ENCODE measurements around the gene PTPRG. TPM values are rescaled to one million over a fixed set of nuclear protein-coding genes. Genes with fewer than 3 reads are reported as not detected.

The PTPRG gene
- total and polyA plus RNA-seq, 12 donors: 6.3 to 119 (median 72.2) TPM

DNA sequence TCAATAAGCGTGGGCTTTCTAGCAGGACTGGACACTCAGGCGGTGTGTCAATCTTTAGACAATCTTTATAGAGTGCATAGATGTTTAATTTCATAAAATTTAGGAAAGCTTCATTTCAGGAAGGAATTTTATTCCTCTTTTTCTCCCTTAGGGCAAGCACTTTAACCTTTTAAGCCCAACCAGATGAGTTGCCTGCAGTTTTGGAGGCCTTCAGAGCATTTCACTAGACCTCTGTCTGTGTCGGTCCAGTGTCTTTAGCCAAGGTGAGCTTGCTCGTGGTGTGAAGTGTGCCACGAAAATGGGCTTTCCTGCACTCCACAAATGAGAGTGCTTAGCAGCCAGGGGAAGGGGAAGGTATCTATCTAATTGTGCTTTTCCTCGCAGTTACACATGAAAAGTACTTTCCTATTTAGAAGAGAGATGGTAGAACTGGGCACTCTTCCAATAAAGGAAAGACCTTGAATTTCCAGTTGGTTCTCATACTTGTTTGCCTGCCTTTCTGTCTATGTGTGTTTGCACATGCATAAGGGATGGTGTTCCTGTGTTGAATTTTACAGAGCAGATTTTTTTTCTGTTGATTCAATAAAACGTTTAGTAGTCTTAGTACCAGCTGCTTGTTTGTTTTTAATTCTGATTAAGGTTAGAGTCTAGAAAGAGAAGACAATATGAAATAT, 758.3 kb downstream of the PTPRG start:
- TF ChIP-seq POLR2A (IDR thresholded peaks at IDR 0.05): no peak
- TF ChIP-seq, protein P1, sequence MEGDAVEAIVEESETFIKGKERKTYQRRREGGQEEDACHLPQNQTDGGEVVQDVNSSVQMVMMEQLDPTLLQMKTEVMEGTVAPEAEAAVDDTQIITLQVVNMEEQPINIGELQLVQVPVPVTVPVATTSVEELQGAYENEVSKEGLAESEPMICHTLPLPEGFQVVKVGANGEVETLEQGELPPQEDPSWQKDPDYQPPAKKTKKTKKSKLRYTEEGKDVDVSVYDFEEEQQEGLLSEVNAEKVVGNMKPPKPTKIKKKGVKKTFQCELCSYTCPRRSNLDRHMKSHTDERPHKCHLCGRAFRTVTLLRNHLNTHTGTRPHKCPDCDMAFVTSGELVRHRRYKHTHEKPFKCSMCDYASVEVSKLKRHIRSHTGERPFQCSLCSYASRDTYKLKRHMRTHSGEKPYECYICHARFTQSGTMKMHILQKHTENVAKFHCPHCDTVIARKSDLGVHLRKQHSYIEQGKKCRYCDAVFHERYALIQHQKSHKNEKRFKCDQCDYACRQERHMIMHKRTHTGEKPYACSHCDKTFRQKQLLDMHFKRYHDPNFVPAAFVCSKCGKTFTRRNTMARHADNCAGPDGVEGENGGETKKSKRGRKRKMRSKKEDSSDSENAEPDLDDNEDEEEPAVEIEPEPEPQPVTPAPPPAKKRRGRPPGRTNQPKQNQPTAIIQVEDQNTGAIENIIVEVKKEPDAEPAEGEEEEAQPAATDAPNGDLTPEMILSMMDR (IDR thresholded peaks at IDR 0.05): no peak
- Histone ChIP-seq H3K27ac (peak overlapping the region in 1 of 5 donors; percentile 92), H3K36me3 (replicated peaks in 1 of 2) (no peaks in the 10 kb centered on the region), H3K4me3 (peak overlapping the region in 1 of 4 donors; percentile 64), H3K9me3 (replicated peaks in 1 of 3) (no peaks in the 10 kb centered on the region), H3K4me1 (replicated peaks in 1 of 2) (peaks cover 0 to 3% of the 10 kb centered on the region in 2 donors), H3K27me3 (no peaks in the 10 kb centered on the region)
- intact Hi-C loops (cut with DNase I): loop anchor here (10.0 kb wide), 1 partner anchor 115 kb away; no protein-coding TSS in a partner anchor
- 66 to 76% (median 70%) methylated on average over 7 of the region's 7 CpGs for WGBS, 4 donors
- DNase-seq: no peak

- H3K36me3 ChIP-seq (replicated peaks in 1 of 2): no peaks in the 10 kb centered on the region
- no peaks in the 10 kb centered on the region for H3K27me3 ChIP-seq
- H3K9me3 ChIP-seq (replicated peaks in 1 of 3): no peaks in the 10 kb centered on the region
- WGBS, 4 donors: 91 to 97% (median 94%) methylated on average over 1 of the region's 1 CpG
- no peak overlapping the region for H3K27ac ChIP-seq
- intact Hi-C loops (cut with DNase I): no loop called here
- peaks cover 0 to 3% of the 10 kb centered on the region in 2 donors for H3K4me1 ChIP-seq (replicated peaks in 1 of 2)
- DNase-seq: no peak
- TF ChIP-seq POLR2A (IDR thresholded peaks at IDR 0.05): no peak
- TF ChIP-seq, protein P1 (IDR thresholded peaks at IDR 0.05): no peak
- H3K4me3 ChIP-seq: no peak overlapping the region
These were observed 761.9 kb downstream of the PTPRG start for GRCh38 chr3:62323241-62323640.

DNA sequence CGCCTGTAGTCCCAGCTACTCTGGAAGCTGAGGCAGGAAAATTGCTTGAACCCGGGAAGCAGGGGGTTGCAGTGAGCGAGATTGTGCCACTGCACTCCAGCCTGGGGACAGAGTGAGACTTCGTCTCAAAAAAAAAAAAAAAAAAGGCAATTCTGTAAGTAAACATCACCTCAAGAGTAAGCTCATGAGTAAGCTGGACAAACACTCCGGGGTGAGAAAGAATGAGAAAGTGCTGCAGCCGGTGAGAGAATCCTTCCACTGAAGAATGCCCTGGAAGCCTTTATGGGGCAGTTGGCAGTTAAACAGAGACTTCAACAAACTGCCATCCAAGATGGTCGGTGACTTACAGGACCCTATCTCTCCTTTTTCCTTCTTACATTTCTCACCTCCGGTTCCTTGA, 764.5 kb downstream of the PTPRG start:
- 91 to 93% (median 92%) methylated on average over 8 of the region's 8 CpGs for WGBS, 4 donors
- TF ChIP-seq POLR2A (IDR thresholded peaks at IDR 0.05): no peak
- TF ChIP-seq, protein P1 (IDR thresholded peaks at IDR 0.05): no peak
- Histone ChIP-seq H3K9me3 (replicated peaks in 1 of 3) (no peaks in the 10 kb centered on the region), H3K4me1 (replicated peaks in 1 of 2) (no peaks in the 10 kb centered on the region), H3K27me3 (no peaks in the 10 kb centered on the region), H3K4me3 (no peak overlapping the region), H3K27ac (no peak overlapping the region), H3K36me3 (replicated peaks in 1 of 2) (no peaks in the 10 kb centered on the region)
- DNase-seq: no peak
- intact Hi-C loops (cut with DNase I): no loop called here

- intact Hi-C loops (cut with DNase I): loop anchor here in 1 of 2 donors (10.0 kb wide), 1 partner anchor 235 kb away; no protein-coding TSS in a partner anchor
These were observed 768.6 kb downstream of the PTPRG start for GRCh38 chr3:62329971-62330370.

More at GRCh38 chr3:62329971-62330370, 768.6 kb downstream of the PTPRG start:
- no peak for DNase-seq
- TF ChIP-seq, protein P1 (IDR thresholded peaks at IDR 0.05): no peak
- TF ChIP-seq POLR2A (IDR thresholded peaks at IDR 0.05): no peak
- Histone ChIP-seq H3K4me3 (no peak overlapping the region), H3K27me3 (no peaks in the 10 kb centered on the region), H3K9me3 (replicated peaks in 1 of 3) (no peaks in the 10 kb centered on the region), H3K27ac (no peak overlapping the region), H3K36me3 (replicated peaks in 1 of 2) (no peaks in the 10 kb centered on the region), H3K4me1 (replicated peaks in 1 of 2) (no peaks in the 10 kb centered on the region)
- WGBS, 4 donors: 91 to 94% (median 93%) methylated on average over 5 of the region's 5 CpGs

All from adrenal gland (tissue), 12 donors.